Measurements from ENCODE around the gene MICU2.

GRCh38 chr13:21584973-21585592 lies 18.9 kb downstream of the MICU2 start:
- no peak for TF ChIP-seq EZH2 (IDR thresholded peaks at IDR 0.05; ENCODE audit: borderline replicate concordance, low read depth, low read length, poor library complexity, severe bottlenecking)
- TF ChIP-seq CTCF (conservative IDR thresholded peaks at IDR 0.05; ENCODE audit: low read depth, low read length): no peak

All from A673 (cell line).